MM.1S (cell line): ENCODE results near the gene SCAF4.

ENCODE experiments used
- DNase-seq: peaks from one replicate; pipeline ENCODE4 v3.0.0-alpha.2; 2015
- H2AFZ ChIP-seq: fragments of 300-600 bp; sonication (generic); 2 replicates; pipeline ENCODE4 v1.6.0; 2016; ENCODE audit warnings: antibody characterized with exemption, low read length
- H3F3A ChIP-seq: fragments of 300-600 bp; sonication (generic); 2 replicates; pipeline ENCODE4 v1.6.1; 2016; ENCODE audit warnings: mild to moderate bottlenecking, antibody characterized with exemption, low read length, moderate library complexity, mixed read lengths; ENCODE audit not compliant: insufficient read depth
- H3K27ac ChIP-seq: fragments of 300-600 bp; sonication (generic); 2 replicates; pipeline ENCODE4 v1.5.1; 2016; ENCODE audit warnings: mild to moderate bottlenecking, low read length
- H3K27me3 ChIP-seq: fragments of 300-600 bp; sonication (generic); replicated peaks from 2 replicates; pipeline ENCODE4 v1.6.0; 2016; ENCODE audit warnings: low read length; ENCODE audit not compliant: insufficient read depth
- H3K36me3 ChIP-seq: fragments of 300-600 bp; sonication (generic); replicated peaks from 2 replicates; pipeline ENCODE4 v1.6.1; 2016; ENCODE audit warnings: mild to moderate bottlenecking, low read length, mixed read lengths; ENCODE audit not compliant: insufficient read depth
- H3K4me1 ChIP-seq: fragments of 300-600 bp; sonication (generic); 2 replicates; pipeline ENCODE4 v1.6.1; 2016; ENCODE audit warnings: low read length, mixed read lengths
- H3K4me2 ChIP-seq: fragments of 300-600 bp; sonication (generic); 2 replicates; pipeline ENCODE4 v1.6.0; 2016; ENCODE audit warnings: low read depth, low read length
- H3K4me3 ChIP-seq: fragments of 300-600 bp; sonication (generic); 2 replicates; pipeline ENCODE4 v1.5.1; 2016; ENCODE audit warnings: low read length, mixed read lengths
- H3K79me2 ChIP-seq: fragments of 300-600 bp; sonication (generic); 2 replicates; pipeline ENCODE4 v1.6.1; 2016; ENCODE audit warnings: mixed run types, low read length, mixed read lengths
- H3K9ac ChIP-seq: fragments of 300-600 bp; sonication (generic); 2 replicates; pipeline ENCODE4 v1.6.1; 2016; ENCODE audit warnings: low read length, mixed read lengths
- H3K9me2 ChIP-seq: fragments of 300-600 bp; sonication (generic); replicated peaks from 2 replicates; pipeline ENCODE4 v1.6.1; 2016; ENCODE audit warnings: mild to moderate bottlenecking, low read length, mixed read lengths; ENCODE audit not compliant: insufficient read depth
- H3K9me3 ChIP-seq: fragments of 300-600 bp; sonication (generic); replicated peaks from 2 replicates; pipeline ENCODE4 v1.6.1; 2016; ENCODE audit warnings: mild to moderate bottlenecking, low read length, mixed read lengths; ENCODE audit not compliant: insufficient read depth
- H4K20me1 ChIP-seq: fragments of 300-600 bp; sonication (generic); 2 replicates; pipeline ENCODE4 v1.6.1; 2016; ENCODE audit warnings: mild to moderate bottlenecking, low read length, moderate library complexity, mixed read lengths; ENCODE audit not compliant: insufficient read depth
- EZH2 ChIP-seq: fragments of 300-600 bp; sonication (generic); optimal IDR thresholded peaks from 2 replicates; pipeline ENCODE3; 2017; ENCODE audit warnings: low read depth, mild to moderate bottlenecking, antibody characterized with exemption, low read length, mixed read lengths
- EZH2phosphoT487 ChIP-seq: fragments of 300-600 bp; sonication (generic); IDR thresholded peaks from 2 replicates; pipeline ENCODE4 v1.6.1; 2018; ENCODE audit warnings: antibody characterized with exemption, low read length
- TF ChIP-seq, protein P1 (sequence below): fragments of 300-600 bp; sonication (generic); IDR thresholded peaks from 2 replicates; pipeline ENCODE4 v1.5.1; 2016; ENCODE audit warnings: antibody characterized with exemption, low read length, mixed read lengths

Gene SCAF4

DNA sequence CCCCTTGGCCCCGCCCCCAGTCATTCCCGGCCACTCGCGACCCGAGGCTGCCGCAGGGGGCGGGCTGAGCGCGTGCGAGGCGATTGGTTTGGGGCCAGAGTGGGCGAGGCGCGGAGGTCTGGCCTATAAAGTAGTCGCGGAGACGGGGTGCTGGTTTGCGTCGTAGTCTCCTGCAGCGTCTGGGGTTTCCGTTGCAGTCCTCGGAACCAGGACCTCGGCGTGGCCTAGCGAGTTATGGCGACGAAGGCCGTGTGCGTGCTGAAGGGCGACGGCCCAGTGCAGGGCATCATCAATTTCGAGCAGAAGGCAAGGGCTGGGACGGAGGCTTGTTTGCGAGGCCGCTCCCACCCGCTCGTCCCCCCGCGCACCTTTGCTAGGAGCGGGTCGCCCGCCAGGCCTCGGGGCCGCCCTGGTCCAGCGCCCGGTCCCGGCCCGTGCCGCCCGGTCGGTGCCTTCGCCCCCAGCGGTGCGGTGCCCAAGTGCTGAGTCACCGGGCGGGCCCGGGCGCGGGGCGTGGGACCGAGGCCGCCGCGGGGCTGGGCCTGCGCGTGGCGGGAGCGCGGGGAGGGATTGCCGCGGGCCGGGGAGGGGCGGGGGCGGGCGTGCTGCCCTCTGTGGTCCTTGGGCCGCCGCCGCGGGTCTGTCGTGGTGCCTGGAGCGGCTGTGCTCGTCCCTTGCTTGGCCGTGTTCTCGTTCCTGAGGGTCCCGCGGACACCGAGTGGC is 72.2 kb downstream of the SCAF4 start, which contains the start of gene SOD1:
Gene SOD1 (plus strand): TSS at position 158 of the 723 bp plus-strand sequence. CDS start 77 bp downstream, at position 235.
- H3K4me1 ChIP-seq: peaks cover 16% of the 10 kb centered on the region
- peak within 1 kb of the TSS; percentile 92 for H3K4me3 ChIP-seq
- H3F3A ChIP-seq: peaks cover 4% of the 10 kb centered on the region
- DNase-seq: peak; percentile 100
- H2AFZ ChIP-seq: peak within 1 kb of the TSS; percentile 91
- H4K20me1 ChIP-seq: peaks cover 14% of the 10 kb centered on the region; the same call in 1 of the 2 replicates
- TF ChIP-seq, protein P1, sequence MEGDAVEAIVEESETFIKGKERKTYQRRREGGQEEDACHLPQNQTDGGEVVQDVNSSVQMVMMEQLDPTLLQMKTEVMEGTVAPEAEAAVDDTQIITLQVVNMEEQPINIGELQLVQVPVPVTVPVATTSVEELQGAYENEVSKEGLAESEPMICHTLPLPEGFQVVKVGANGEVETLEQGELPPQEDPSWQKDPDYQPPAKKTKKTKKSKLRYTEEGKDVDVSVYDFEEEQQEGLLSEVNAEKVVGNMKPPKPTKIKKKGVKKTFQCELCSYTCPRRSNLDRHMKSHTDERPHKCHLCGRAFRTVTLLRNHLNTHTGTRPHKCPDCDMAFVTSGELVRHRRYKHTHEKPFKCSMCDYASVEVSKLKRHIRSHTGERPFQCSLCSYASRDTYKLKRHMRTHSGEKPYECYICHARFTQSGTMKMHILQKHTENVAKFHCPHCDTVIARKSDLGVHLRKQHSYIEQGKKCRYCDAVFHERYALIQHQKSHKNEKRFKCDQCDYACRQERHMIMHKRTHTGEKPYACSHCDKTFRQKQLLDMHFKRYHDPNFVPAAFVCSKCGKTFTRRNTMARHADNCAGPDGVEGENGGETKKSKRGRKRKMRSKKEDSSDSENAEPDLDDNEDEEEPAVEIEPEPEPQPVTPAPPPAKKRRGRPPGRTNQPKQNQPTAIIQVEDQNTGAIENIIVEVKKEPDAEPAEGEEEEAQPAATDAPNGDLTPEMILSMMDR: no peak
- TF ChIP-seq EZH2phosphoT487 (no peak), EZH2 (no peak)
- peaks cover 9% of the 10 kb centered on the region; the same call in 1 of the 2 replicates for H3K36me3 ChIP-seq
- no peaks in the 10 kb centered on the region for H3K9me2 ChIP-seq
- no peaks in the 10 kb centered on the region for H3K9me3 ChIP-seq
- peaks cover 49% of the 10 kb centered on the region for H3K79me2 ChIP-seq
- peak within 1 kb of the TSS; percentile 76 for H3K27ac ChIP-seq
- H3K27me3 ChIP-seq: no peaks in the 10 kb centered on the region
- H3K4me2 ChIP-seq: peak within 1 kb of the TSS; percentile 76
- peak within 1 kb of the TSS; percentile 91 for H3K9ac ChIP-seq

DNA sequence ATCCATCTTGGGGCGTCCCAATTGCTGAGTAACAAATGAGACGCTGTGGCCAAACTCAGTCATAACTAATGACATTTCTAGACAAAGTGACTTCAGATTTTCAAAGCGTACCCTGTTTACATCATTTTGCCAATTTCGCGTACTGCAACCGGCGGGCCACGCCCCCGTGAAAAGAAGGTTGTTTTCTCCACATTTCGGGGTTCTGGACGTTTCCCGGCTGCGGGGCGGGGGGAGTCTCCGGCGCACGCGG is 72.7 kb downstream of the SCAF4 start:
- H3F3A ChIP-seq: peaks cover 4% of the 10 kb centered on the region
- DNase-seq: no peak
- peak overlapping the region; percentile 35; the same call in 1 of the 2 replicates for H3K27ac ChIP-seq
- peaks cover 16% of the 10 kb centered on the region for H3K4me1 ChIP-seq
- no peaks in the 10 kb centered on the region for H3K9me2 ChIP-seq
- peaks cover 14% of the 10 kb centered on the region; the same call in 1 of the 2 replicates for H4K20me1 ChIP-seq
- H3K9ac ChIP-seq: peak overlapping the region; percentile 30; the same call in 1 of the 2 replicates
- peak overlapping the region; percentile 69 for H3K4me2 ChIP-seq
- H2AFZ ChIP-seq: peak overlapping the region; percentile 91
- H3K79me2 ChIP-seq: peaks cover 45% of the 10 kb centered on the region
- H3K36me3 ChIP-seq: peaks cover 9% of the 10 kb centered on the region; the same call in 1 of the 2 replicates
- TF ChIP-seq, protein P1: no peak
- TF ChIP-seq EZH2phosphoT487 (no peak), EZH2 (no peak)
- peak overlapping the region; percentile 92 for H3K4me3 ChIP-seq
- H3K27me3 ChIP-seq: no peaks in the 10 kb centered on the region
- no peaks in the 10 kb centered on the region for H3K9me3 ChIP-seq

DNA sequence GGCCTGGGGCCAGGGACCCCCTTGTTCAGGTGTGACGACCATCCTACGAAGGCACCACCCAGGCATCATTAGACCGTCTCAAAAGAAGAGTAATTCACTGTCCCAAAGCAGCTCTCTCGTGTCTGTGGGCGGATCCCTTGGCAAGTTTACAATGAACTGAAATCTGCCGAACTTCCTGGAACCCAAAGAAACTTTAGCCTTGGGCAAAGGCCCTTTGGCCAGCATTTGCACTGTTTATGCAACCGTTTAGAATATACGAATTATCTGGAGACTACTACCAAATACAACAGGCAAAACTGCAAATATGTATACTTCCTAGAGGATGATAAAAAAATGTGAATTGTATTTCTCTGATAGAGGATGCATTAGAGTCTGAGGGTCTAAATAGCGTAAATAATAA is 73.9 kb downstream of the SCAF4 start:
- Histone ChIP-seq H3F3A (peaks cover 4% of the 10 kb centered on the region), H3K79me2 (peaks cover 34% of the 10 kb centered on the region), H3K27ac (no peak overlapping the region), H3K9ac (no peak overlapping the region), H3K9me3 (no peaks in the 10 kb centered on the region), H4K20me1 (peaks cover 7% of the 10 kb centered on the region; the same call in 1 of the 2 replicates), H3K4me1 (peaks cover 16% of the 10 kb centered on the region), H3K9me2 (no peaks in the 10 kb centered on the region), H3K36me3 (peaks cover 9% of the 10 kb centered on the region; the same call in 1 of the 2 replicates), H3K4me3 (no peak overlapping the region), H3K27me3 (no peaks in the 10 kb centered on the region), H3K4me2 (no peak overlapping the region), H2AFZ (no peak overlapping the region)
- no peak for DNase-seq
- TF ChIP-seq EZH2 (no peak), EZH2phosphoT487 (no peak)
- TF ChIP-seq, protein P1: no peak
